ENCODE data around the gene ALOX5.

The ALOX5 gene

DNA sequence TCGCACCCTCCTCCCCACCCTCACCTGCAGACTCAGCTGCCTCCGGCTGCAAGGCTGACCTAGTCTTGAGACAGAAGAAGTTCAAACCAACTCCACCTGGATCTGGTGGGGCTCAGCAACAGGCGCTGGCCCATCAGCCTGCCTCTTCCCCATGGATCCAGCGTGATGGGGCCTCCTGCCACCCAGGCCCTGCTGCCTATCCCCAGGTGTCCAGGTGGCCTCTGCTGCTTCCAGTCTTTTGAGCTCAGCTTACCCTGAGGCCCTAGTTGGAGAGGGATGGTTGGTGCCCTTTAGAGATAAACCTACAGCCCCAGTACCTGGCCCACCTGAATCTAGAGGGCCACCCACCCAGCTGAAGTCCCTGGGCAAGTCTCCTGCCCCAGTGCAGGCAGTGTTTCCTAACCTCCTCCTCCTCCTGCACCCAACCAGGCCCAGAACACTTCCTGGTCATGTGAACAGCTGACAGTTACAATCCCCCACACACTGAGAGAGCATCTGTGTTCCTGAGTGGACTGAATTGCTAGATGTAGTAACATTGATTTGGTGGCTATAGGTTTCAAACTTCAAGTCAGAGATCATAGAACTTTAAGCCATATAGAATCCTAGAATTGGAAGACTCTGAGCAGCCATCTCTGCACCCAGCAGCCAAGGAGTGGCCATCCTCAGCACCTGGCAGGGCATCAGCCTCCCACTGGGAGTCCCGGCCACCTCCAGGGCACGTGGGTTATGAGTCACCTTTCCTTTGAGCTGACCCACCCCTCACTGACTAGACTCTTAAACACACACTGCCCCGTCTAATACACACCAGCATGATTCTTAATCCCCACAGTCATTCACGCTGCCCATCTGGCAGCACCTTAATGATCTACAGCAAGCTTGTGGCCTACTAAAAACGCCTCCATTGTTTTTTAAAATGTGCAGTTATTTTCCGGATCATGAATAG, 51.9 kb downstream of the ALOX5 start:
- no peak for DNase-seq

GRCh38 chr10:45427262-45427969, 53.4 kb downstream of the ALOX5 start:
- DNase-seq: no peak

GRCh38 chr10:45427970-45428366, 54.0 kb downstream of the ALOX5 start:
- DNase-seq: no peak

GRCh38 chr10:45428611-45429510, 54.8 kb downstream of the ALOX5 start:
- DNase-seq: no peak

GRCh38 chr10:45429790-45430189, 55.8 kb downstream of the ALOX5 start:
- no peak for DNase-seq

GRCh38 chr10:45432113-45432512, 58.1 kb downstream of the ALOX5 start:
- no peak for DNase-seq

GRCh38 chr10:45432700-45433472, 58.9 kb downstream of the ALOX5 start:
- no peak for DNase-seq

GRCh38 chr10:45433716-45434469, 59.9 kb downstream of the ALOX5 start:
- no peak for DNase-seq

GRCh38 chr10:45437587-45438465, 63.8 kb downstream of the ALOX5 start:
- DNase-seq: no peak

GRCh38 chr10:45438466-45439090, 64.6 kb downstream of the ALOX5 start:
- DNase-seq: no peak

- DNase-seq: no peak
Measured at GRCh38 chr10:45439365-45439764, 65.3 kb downstream of the ALOX5 start.

- DNase-seq: no peak
Measured at GRCh38 chr10:45439873-45440272, 65.9 kb downstream of the ALOX5 start.

- DNase-seq: no peak
Measured at GRCh38 chr10:45440511-45441062, 66.6 kb downstream of the ALOX5 start.

DNA sequence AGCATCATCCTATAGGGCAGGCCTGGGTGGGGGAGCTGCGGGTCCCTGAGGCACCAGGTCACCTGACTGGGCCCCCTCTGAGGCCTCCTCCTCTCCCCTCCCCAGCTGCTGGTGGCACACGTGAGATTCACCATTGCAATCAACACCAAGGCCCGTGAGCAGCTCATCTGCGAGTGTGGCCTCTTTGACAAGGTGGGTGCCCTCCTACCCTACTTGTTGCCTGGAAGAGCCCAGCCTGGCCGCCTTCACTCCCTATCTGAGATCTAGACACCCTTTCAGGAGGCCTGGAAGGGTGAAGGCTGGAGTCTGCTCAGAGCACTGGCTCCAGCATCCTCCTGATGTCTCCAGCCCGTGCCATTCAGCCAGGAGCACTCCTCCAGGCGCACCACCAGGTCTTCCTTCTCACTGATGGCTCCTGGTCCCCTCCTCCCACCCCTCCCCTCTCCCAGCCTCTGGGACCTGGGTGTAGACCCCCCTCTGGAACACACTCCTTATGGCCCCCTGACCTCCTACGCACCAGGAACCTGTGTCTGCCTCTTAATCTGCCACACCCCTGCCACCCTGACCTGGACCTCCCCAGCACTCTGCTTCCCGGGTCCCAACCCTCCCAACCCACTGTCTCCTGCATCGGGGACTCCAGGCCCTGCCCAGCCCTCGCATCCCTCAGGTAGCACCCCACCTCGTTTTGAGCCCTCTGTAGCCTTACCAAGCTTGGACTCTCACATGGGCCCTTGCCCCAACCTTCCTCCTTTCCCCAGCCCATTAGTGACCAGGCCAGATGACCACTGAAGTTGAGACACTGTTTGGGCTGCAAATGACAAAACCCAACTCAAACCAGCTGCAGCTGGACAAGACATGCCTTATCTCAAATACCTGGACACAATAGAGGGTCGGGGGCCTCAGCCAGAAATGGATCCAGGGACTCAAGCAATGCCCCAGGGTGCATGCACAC, 67.5 kb downstream of the ALOX5 start:
- DNase-seq: no peak

GRCh38 chr10:45442251-45442650, 68.2 kb downstream of the ALOX5 start:
- DNase-seq: no peak

- DNase-seq: no peak
Measured at GRCh38 chr10:45442662-45443061, 68.6 kb downstream of the ALOX5 start.

DNA sequence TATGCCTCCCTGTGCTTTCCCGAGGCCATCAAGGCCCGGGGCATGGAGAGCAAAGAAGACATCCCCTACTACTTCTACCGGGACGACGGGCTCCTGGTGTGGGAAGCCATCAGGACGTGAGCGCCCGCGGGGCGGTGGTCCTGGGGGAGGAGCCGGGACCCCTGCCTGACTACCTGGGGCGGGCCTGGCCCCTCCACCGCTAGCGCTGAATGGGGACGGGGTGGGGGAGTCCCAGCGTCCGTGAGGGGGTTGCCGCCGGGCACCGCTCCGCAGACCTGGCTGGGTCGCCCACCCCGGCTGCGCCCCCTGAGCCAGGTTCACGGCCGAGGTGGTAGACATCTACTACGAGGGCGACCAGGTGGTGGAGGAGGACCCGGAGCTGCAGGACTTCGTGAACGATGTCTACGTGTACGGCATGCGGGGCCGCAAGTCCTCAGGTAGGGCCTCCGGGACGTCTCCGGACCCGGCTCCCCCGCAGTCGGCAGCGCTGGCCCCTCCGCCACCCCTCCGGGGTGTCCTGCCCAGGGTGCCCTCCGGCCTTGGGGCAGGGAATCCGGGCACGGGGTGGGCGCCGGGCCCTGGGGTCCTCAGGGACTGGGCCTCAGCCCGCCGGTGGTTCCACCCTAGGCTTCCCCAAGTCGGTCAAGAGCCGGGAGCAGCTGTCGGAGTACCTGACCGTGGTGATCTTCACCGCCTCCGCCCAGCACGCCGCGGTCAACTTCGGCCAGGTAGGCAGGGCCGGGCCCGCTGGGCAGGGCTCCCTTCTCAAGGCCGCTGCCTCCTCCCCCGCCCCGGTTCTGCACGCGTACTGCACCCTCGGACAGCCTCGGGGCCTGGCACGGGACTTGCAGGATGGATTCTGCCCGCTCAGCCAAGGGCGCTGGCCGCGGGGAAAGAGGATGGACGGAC, 69.3 kb downstream of the ALOX5 start:
- DNase-seq: no peak
